GM10266 (cell line): ENCODE results near the gene KRT3.

ENCODE experiments used
- DNase-seq: peaks from one replicate; pipeline ENCODE4 v3.0.0; 2012; ENCODE audit errors: extremely low spot score
- TF ChIP-seq, protein P1 (sequence below): IDR thresholded peaks from 2 replicates; pipeline ENCODE4 v1.5.1; 2012; ENCODE audit warnings: mild to moderate bottlenecking, low read depth; ENCODE audit not compliant: control insufficient read depth, insufficient read depth; ENCODE audit errors: missing control alignments

The KRT3 gene

DNA sequence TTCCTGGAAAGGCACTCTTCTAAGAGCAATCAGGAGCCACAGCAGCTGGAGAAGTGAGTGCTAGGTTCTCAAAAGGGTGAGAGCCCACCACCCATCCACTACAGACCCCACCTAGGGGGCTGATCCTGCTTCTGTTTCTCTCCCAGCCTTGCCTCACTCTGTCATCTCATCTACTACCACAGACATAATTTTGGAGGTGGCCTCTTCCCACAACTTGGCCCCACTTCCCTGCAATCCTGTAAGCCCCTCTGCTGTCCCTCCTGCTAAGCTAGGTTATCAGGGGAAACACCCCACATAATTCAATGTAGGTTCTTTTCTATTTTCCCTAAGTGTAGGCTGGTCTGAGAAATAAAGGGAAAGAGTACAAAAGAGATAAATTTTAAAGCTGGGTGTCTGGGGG lies 35.3 kb downstream of the KRT3 start:
- TF ChIP-seq, protein P1, sequence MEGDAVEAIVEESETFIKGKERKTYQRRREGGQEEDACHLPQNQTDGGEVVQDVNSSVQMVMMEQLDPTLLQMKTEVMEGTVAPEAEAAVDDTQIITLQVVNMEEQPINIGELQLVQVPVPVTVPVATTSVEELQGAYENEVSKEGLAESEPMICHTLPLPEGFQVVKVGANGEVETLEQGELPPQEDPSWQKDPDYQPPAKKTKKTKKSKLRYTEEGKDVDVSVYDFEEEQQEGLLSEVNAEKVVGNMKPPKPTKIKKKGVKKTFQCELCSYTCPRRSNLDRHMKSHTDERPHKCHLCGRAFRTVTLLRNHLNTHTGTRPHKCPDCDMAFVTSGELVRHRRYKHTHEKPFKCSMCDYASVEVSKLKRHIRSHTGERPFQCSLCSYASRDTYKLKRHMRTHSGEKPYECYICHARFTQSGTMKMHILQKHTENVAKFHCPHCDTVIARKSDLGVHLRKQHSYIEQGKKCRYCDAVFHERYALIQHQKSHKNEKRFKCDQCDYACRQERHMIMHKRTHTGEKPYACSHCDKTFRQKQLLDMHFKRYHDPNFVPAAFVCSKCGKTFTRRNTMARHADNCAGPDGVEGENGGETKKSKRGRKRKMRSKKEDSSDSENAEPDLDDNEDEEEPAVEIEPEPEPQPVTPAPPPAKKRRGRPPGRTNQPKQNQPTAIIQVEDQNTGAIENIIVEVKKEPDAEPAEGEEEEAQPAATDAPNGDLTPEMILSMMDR, result no peak
- DNase-seq, result no peak

DNA sequence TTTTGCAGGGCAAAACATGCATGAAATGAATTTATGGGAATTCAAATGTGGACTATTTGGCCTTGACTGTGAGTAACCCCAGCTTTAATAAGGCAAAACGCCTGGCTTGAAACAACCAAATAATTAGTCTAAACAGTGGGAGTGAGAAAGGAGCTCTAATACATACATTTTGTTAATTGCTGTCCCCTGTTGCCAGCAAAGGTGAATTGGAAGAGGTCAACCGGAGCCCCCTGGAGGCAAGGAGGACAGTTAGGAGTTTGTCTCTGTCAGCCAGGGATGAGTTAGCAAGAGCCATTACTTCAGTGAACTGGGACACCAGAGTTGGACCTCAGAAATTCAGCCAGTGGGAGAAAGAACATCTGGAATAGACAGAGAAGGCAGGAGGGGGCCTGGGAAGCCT lies 36.2 kb downstream of the KRT3 start:
- TF ChIP-seq, protein P1, result no peak
- DNase-seq, result no peak

DNA sequence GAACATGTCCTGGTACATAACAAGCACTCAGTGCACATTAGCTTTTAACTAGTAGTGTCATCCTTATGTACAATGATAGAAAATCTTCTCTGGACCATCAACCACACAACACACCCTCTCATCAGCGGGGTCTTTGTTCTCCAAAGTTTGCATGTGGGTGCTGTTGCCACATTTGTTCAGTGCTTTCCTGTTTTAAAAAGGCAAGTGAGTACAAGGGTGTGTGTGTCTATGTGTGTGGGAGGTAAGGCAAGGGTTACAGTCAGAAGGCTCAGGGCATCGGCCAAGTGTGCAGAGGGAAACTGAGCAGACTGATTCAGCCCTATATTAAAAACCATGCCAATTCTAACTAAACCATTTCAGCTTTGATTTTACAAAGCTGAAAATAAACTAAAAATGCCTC lies 36.7 kb downstream of the KRT3 start:
- DNase-seq, result no peak
- TF ChIP-seq, protein P1, result no peak

DNA sequence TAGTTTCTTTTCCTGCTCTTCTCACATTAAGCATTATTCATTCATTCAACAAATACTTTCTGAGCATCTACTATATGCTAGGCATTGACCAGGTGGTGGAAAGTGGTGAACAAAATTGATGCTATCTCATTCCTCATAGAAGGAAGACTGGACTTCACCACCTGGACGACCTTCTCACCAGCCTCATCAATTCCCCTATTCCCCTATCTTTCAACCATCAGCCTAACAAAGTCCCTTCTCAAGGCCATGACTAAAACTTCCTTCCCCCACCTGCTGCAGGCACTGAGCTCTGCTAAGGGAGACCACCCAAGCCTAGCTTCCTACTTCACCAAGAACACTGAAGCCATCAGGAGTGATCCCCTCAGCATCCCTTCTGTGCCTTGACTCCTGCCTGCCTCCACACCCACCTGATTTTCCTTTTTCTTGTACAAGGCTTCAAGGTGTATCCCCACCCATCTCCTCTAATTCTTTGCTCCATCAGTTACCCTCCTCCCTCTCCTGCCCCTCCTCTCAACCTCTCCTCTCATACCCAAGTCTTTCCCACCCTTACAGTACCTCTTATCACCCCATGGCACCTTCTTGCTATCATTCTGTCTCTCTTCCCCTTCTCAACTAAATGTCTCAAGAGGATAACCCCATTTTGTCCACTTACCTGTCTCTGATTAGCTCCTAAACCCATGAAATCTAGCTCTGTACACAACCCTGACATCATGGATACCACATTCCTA lies 38.3 kb downstream of the KRT3 start:
- DNase-seq, result no peak
- TF ChIP-seq, protein P1, result no peak

DNA sequence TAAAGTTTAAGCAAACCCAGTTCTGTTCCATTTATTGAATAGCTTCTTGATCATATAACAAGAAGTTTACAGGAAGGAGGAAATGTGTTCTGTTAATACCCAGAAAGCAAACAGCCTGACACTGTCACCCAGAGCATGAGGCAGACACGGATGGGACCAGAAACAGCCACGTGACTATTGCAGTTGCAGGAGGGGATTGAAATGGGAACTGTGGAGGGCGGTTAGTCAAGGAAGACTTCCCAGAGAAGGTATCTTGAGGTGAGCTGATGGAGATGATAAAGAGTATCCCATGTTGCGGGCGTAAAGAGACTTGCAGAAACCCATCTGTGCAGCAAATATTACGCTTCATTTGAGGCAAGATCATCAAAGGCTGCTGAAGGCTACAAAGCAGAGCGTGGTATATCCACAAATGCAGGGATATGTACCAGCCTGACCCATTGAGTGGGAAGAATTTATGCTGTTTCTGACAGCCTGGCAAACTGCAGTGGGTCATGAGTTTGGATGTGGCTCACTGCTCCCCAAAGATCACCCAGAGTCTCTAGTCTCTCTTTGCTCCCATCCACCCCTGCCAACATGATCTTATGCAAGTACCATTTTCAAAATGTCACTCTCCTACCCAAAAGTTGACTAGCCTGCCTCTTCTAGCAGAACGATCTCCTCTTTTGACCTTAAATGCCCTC lies 39.5 kb downstream of the KRT3 start:
- no peak for DNase-seq
- TF ChIP-seq, protein P1, result no peak

DNA sequence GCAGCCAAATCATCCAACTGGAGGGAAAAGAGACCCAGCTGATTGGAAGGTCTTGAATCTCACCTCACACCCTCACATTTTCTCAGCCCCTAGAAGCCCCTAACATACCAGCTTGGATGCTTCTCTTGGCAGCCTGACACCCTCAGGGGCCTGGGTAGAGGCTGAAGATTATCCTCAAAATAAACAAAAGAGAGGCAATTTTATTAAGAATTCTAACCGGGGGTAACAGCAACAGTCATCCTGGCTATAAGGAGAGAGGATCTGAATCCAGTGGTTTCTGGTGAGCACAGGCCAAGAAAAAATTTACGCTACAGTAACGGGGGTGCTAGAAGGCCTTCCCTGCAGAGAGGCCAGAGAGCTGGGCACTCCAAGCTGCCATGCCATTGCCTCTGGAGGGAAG lies 40.4 kb downstream of the KRT3 start:
- TF ChIP-seq, protein P1, result no peak
- no peak for DNase-seq

DNA sequence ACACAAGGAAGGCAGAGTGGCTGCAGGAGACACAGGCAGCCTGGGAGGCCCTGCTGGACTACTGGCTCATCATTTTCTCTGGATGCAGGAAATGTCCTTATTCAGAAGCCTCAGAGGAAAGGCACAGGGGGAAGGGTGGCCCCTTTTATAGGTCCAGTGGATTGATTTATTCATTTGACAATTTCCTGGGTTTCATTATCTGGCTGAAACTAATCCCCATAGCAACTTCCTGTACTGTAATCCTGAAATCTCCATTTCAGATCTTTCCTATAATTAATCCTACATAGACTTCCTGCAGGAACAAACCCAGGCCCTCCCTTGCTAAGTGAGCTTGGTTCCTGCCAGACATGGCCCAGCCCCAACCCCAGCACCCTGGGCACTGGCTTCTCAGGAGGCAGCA lies 41.8 kb downstream of the KRT3 start:
- DNase-seq, result no peak
- TF ChIP-seq, protein P1, result no peak
